Iris pigment epithelial cell (primary cell): ENCODE data around the gene USP31.

Experiments used
- DNase-seq: peaks from one replicate; pipeline ENCODE4 v3.0.0-alpha.2; 2011; ENCODE audit warnings: low read depth

Gene USP31

DNA sequence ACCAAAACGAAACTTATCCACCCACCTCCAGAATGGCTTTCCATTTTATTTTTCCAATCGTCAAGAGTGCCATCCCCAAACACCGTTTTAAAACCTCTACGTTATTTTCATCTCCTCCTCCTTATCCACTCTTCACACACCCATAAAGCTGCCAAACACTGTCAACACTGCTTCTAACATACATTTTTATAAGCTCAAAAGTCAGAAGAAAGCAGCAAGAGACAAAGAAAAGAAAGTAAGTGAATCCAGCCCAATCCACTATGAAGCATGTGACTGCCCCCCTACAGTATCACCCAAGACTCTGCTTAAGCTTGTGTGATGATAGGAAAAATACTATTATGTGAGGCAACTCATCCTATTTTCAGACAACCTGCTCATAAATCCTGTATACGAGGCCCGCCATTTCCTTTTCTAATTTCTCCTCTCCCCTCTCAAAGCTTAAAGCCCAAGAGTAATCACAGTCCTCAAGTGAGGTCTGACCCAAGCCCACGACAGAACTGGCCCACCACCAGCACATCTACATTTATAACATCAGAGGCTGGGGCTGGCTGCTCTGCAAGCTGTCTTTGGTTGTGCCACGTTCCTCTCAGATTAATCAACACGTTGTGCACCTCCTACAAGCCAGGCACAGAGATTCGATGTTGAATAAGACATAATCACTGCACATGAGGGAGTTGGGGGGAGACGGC is 16.3 kb downstream of the USP31 start:
- DNase-seq = peak; percentile 31

- peak; percentile 28 for DNase-seq
Measured at GRCh38 chr16:23131931-23132621, 17.2 kb downstream of the USP31 start.

DNA sequence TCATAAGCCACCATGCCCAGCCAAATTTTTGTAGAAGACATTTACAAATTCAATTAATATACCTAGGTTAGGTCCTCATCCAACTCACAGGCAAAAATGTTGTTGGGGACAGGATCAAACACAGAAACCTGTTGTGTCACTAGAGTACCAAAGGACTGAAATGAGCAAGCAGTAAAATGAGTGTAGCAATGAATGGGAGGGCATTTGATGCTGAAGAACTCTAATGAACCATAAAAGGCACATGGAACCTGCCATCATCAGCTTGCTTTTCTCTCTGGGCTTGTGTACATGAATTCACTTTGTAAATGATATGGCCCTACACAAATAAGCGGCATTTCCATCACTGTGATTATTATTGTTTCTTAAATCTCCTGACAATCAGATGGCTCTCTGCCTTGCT is 17.8 kb downstream of the USP31 start:
- DNase-seq = no peak

DNA sequence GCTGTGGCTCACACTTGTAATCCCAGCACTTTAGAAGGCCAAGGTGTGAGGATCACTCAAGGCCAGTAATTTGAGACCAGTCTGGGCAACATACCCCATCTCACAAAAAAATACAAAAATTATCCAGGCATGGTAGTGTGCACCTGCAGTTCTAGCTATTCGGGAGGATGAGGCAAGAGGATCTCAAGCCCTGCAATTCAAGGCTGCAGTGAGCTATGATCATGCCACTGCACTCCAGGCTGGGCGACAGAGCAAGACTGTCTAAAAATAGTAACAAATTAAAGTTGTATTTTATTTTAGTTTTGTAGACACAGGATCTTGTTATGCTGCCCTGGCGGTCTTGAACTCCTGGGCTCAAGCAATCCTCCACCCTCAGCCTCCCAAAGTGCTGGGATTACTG is 18.2 kb downstream of the USP31 start:
- DNase-seq = no peak

- no peak for DNase-seq
Measured at GRCh38 chr16:23129686-23130085, 19.6 kb downstream of the USP31 start.

DNA sequence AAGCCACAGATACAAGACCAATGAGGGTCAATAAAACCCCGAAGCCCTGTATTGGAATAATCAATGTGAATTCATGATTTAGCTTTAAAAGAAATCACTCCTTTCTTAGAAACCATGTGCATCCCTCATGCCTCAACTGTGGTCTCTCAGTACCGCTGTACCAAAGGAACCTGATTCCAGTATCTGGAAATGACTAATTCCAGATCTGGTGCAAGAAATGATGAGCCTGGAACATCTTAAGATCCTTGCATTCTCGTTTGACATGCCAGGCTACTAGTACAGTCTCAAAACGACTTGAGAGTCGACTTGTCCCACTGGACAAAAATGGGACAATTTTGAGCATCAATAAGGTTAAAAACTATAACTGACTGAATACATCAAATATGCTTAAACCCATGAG is 21.2 kb downstream of the USP31 start:
- DNase-seq = no peak

DNA sequence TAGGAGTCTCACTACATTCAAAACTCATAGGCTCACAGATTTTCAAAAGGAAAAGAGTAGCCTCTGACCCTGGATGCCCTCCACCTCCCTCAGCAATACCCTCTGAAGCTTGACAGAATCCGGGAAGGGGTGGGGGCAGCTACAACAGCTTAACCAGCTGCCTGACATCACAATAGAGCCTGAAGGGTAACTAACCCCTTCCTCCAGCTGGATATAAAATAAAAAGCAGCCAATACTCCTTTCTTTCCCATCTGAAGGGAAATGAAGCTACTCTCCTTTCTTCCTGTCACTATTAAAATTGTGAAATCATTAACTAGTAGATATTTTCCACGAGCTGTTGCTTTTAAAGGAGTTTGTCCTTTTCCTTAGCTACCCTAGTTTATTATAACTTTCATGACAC is 24.0 kb downstream of the USP31 start:
- no peak for DNase-seq

GRCh38 chr16:23124315-23124714 is 24.9 kb downstream of the USP31 start:
- DNase-seq = peak; percentile 90

GRCh38 chr16:23122144-23122543 is 27.1 kb downstream of the USP31 start:
- no peak for DNase-seq

DNA sequence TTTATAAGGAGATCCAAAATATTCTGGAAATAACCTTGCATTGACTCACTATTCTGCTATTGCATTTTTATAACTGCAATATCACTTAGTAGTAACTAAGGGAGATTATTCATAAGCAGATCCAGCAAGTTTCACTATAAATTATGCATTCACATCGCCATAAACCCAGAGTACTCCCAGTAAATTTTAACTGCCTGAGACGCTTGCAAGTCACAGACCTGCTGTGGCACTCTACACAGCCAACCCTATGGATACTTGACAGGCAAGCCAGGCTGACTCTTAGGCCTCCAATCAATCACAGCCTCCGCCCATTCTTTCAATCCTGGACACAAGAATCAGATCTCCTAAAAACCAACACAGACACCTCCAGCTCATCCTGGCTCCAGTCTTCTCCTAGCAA is 28.2 kb downstream of the USP31 start:
- DNase-seq = no peak

- DNase-seq = no peak
Measured at GRCh38 chr16:23120562-23120961, 28.7 kb downstream of the USP31 start.

- peak; percentile 81 for DNase-seq
Measured at GRCh38 chr16:23119570-23119969, 29.7 kb downstream of the USP31 start.

DNA sequence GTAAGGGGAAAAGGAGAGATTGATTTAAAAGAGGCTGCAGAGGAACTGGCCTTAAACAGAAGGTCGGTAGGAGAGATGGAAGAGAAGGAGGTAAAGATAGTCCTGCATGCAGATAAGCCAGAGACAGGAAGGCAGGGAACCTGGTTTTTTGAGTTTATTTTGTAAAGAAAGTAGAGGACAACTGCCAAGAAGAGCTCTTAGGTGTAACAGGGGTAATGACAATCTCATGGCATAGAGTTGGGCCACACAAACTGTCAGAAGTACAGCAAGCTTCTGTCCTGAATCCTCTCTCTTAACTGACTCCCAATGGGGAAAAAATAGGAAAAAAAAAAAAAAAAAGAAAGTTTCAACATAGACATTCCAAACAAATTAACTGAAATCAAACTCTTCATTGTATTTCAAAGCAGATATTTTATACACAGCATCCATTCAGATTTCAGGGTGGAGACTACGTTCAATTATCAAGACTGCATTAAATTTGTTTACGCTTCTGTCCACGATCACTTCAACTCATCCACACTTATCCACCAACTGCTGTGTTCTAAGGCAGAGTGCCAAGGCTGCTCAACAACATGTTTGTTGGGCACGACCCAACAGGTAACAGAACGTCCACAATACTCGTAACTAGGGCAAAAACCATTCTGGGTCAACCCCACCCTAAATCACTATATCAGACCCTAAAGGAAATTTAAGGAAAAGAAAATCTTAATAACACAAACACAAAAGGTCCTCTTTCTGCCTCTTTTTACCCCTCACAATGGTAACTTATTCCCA is 34.9 kb downstream of the USP31 start:
- no peak for DNase-seq

GRCh38 chr16:23113185-23113584 is 36.1 kb downstream of the USP31 start:
- DNase-seq = no peak

DNA sequence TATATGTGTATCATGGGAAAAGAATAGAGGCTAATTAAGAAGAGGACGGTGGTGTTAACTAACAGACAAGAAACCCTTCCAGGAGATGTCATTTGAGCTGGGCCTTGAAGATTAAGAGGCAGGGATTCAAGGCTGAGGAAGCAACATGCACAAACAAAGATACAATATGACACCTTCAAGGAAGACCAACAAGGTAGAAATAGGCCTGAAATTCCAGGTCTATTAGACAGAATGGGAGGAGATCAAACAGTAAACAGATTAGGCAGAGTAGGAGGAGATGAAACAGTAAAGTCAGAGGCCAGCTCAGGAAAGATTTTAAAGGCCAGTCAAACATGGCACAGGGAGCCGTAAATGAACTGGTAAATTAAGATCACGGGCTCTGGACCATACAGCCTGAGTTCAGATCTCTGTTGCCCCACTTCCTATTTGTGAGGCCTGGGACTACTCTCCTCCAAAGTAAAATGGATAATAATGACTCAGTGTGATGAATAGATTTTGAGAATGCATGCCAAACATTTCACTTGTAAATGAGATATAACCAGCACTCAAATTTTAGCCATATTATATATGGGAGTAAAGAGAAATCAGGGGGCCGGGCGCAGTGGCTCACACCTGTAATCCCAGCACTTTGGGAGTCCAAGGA is 38.9 kb downstream of the USP31 start:
- DNase-seq = peak; percentile 15

DNA sequence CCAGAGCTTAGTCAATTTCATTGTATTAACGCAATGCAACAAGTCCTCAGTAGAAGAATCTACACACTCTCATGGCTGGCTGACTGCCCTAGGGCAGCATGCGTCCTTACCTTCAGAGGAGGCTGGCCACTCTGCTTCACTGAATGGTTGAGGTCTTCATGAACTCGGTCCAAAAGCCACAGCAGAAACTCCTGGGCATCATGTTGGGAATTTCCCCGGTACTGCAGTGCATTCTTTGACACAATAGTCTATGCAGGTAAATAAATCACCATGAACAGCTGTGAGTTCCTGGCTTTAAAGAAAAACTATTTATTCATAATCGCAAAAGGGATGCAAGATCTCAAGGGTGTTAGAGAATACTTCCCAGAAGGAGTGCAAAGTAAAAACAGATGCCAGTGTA is 41.3 kb downstream of the USP31 start:
- no peak for DNase-seq

DNA sequence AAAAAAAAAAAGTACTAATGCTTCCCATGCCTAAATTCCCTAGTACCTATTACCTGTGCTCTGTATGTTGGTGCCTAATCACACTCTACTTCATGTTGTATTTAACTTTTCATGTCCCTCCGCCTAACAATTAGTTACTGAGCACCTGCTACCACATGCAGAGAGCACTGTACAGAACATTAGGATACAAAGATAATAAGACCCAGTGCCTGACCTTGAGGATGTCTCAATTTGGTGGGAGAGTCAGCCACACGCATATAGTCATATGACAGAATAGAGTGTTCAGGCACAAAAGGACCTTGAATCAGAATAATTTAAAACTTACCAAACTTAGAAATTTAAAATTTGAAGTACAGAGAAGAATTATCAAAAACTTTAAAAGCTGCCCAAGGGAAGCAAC is 42.1 kb downstream of the USP31 start:
- no peak for DNase-seq

DNA sequence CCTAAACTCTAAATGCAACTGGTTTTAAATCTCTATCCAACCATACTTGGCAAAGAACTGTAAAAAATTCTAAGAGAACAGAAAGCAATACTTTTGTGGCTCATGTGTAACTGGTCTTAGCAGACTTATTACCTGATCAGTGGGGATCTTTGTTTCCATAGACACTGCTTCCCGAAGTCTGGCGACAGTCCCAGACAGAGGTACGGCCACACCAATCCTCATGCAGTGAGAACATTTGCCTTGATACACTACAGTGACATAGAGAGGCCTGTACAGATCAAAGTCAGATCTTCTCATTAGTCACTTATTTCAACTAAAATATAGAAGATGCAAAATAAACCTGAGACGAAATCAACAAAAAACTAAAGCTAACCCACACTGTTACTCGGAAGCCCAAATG is 43.9 kb downstream of the USP31 start:
- no peak for DNase-seq

- no peak for DNase-seq
Measured at GRCh38 chr16:23104032-23104955, 45.0 kb downstream of the USP31 start.

- DNase-seq = no peak
Measured at GRCh38 chr16:23103603-23104002, 45.6 kb downstream of the USP31 start.

DNA sequence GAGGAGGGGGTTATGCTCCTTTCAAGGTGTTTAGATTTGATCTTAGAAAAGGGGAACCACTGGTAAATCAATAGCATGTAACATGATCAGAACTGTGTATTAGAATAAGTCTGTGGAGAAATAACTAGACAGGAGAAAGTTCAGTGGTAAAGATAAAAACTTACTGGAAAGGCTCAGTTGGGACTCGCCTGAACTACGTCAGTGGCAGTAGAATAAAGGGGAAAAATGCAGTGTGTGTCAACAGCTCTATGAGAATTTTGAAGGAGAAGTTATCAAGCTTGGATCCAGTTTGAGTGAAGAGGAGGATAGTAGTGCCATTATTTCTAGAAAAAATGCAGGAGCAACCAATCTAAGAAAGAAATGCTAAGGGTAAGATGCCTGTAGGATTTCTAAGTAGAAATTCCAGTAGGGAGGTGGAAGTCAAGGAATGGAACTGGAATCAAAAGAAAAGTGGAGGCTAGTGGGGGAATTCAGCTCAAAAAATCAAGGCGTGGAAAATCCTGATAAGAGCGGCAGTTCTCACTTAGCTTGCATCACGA is 48.2 kb downstream of the USP31 start:
- DNase-seq = no peak
